NCI-H146 (cell line): ENCODE results near the gene LAX1.
"Not testable (repeated sequence)": the region's sequence is repeated elsewhere in the genome, so short reads cannot be mapped to it uniquely, and the experiment has no call there.

Experiments used
- DNase-seq: peaks from one replicate; lab custom pipeline; 2025; lab: John Stamatoyannopoulos, UW

LAX1 gene

GRCh38 chr1:203765029-203765837 is at the start of gene LAX1:
Gene LAX1, plus strand, starts transcription at chr1:203765183. Its CDS starts 383 bp downstream, at chr1:203765566.
- no peak for DNase-seq

- DNase-seq = no peak
Observed at GRCh38 chr1:203717120-203717519, 47.9 kb upstream of the LAX1 start.

GRCh38 chr1:203720242-203720641 is 44.7 kb upstream of the LAX1 start:
- DNase-seq = peak; percentile 3

GRCh38 chr1:203722909-203723308 is 42.1 kb upstream of the LAX1 start:
- DNase-seq = no peak

- DNase-seq = no peak
Observed at GRCh38 chr1:203726417-203726867, 38.5 kb upstream of the LAX1 start.

GRCh38 chr1:203733009-203733863 is 31.7 kb upstream of the LAX1 start:
- DNase-seq = no peak

GRCh38 chr1:203742436-203742835 is 22.5 kb upstream of the LAX1 start:
- DNase-seq = no peak

GRCh38 chr1:203743091-203743571 is 21.9 kb upstream of the LAX1 start:
- DNase-seq = no peak

- no peak for DNase-seq
Observed at GRCh38 chr1:203744075-203744972, 20.7 kb upstream of the LAX1 start.

- DNase-seq = no peak
Observed at GRCh38 chr1:203746281-203746680, 18.7 kb upstream of the LAX1 start.

GRCh38 chr1:203751051-203751450 is 13.9 kb upstream of the LAX1 start:
- DNase-seq = no peak

GRCh38 chr1:203751618-203752361 is 13.2 kb upstream of the LAX1 start:
- DNase-seq = not testable (repeated sequence)

- no peak for DNase-seq
Observed at GRCh38 chr1:203754455-203754864, 10.5 kb upstream of the LAX1 start.

- no peak for DNase-seq
Observed at GRCh38 chr1:203756036-203756435, 8.9 kb upstream of the LAX1 start.

GRCh38 chr1:203758749-203759148 is 6.2 kb upstream of the LAX1 start:
- DNase-seq = not testable (repeated sequence)

GRCh38 chr1:203760506-203760905 is 4.5 kb upstream of the LAX1 start:
- DNase-seq = no peak

- not testable (repeated sequence) for DNase-seq
Observed at GRCh38 chr1:203761958-203762357, 3.0 kb upstream of the LAX1 start.

GRCh38 chr1:203763505-203763904 is 1.5 kb upstream of the LAX1 start:
- no peak for DNase-seq

- no peak for DNase-seq
Observed at GRCh38 chr1:203764105-203765028, 616 bp upstream of the LAX1 start.

GRCh38 chr1:203768256-203768655 is 3.3 kb downstream of the LAX1 start:
- DNase-seq = no peak
